ENCODE data around the gene EXOC4.

- no peak for TF ChIP-seq CTCF (IDR thresholded peaks at IDR 0.05)
- no peak for TF ChIP-seq POLR2A (IDR thresholded peaks at IDR 0.05)
- no peak for TF ChIP-seq EP300 (IDR thresholded peaks at IDR 0.05; ENCODE audit: low read depth)
- no peak for TF ChIP-seq POLR2AphosphoS5 (IDR thresholded peaks at IDR 0.05)
Observed at GRCh38 chr7:133916621-133917020, 663.7 kb downstream of the EXOC4 start.

Measured in transverse colon (tissue), 4 donors.